Stimulated activated CD4-positive, alpha-beta T cell treated with anti-CD3 and anti-CD28 coated beads, Interleukin-2, amount 100 ng/mL, for 24 hours (primary cell): Measurements from ENCODE around the gene GRIK5.

Experiments
- DNase-seq, 2 donors: peaks; one replicate each; pipeline ENCODE4 v3.0.0-alpha.2; 2020

Gene GRIK5

GRCh38 chr19:42095142-42095813 lies 25.3 kb upstream of the GRIK5 start:
- DNase-seq = no peak

GRCh38 chr19:42093926-42094325 lies 23.9 kb upstream of the GRIK5 start:
- no peak for DNase-seq

- no peak for DNase-seq
Measured at GRCh38 chr19:42093505-42093904, 23.5 kb upstream of the GRIK5 start.

GRCh38 chr19:42092350-42092749 lies 22.3 kb upstream of the GRIK5 start:
- DNase-seq = peak; percentile 39 to 50

- DNase-seq = no peak
Measured at GRCh38 chr19:42091742-42092141, 21.7 kb upstream of the GRIK5 start.

GRCh38 chr19:42091300-42091699 lies 21.3 kb upstream of the GRIK5 start:
- no peak for DNase-seq

- no peak for DNase-seq
Measured at GRCh38 chr19:42090672-42091071, 20.7 kb upstream of the GRIK5 start.

- DNase-seq = no peak
Measured at GRCh38 chr19:42089772-42090171, 19.8 kb upstream of the GRIK5 start.

GRCh38 chr19:42089191-42089750 lies 19.3 kb upstream of the GRIK5 start:
- no peak for DNase-seq

GRCh38 chr19:42088471-42089190 lies 18.6 kb upstream of the GRIK5 start:
- no peak for DNase-seq

GRCh38 chr19:42086770-42087550 lies 17.0 kb upstream of the GRIK5 start:
- DNase-seq = no peak

- no peak for DNase-seq
Measured at GRCh38 chr19:42086188-42086736, 16.3 kb upstream of the GRIK5 start.

- DNase-seq = no peak
Measured at GRCh38 chr19:42083537-42083936, 13.5 kb upstream of the GRIK5 start.

- DNase-seq = no peak
Measured at GRCh38 chr19:42081584-42082203, 11.7 kb upstream of the GRIK5 start.

GRCh38 chr19:42080764-42081375 lies 10.9 kb upstream of the GRIK5 start:
- no peak for DNase-seq

GRCh38 chr19:42079886-42080763 lies 10.1 kb upstream of the GRIK5 start:
- no peak for DNase-seq

GRCh38 chr19:42079276-42079669 lies 9.3 kb upstream of the GRIK5 start:
- no peak for DNase-seq

GRCh38 chr19:42078538-42079275 lies 8.7 kb upstream of the GRIK5 start:
- no peak for DNase-seq

- no peak for DNase-seq
Measured at GRCh38 chr19:42078058-42078457, 8.1 kb upstream of the GRIK5 start.

GRCh38 chr19:42076380-42076944 lies 6.5 kb upstream of the GRIK5 start:
- DNase-seq = peak; percentile 60
